ENCODE results near the gene SIL1. TPM values are rescaled to one million over a fixed set of nuclear protein-coding genes. Genes with fewer than 3 reads are reported as not detected.

SIL1 gene
- total and polyA plus RNA-seq, 2 of the 8 experiments (the other 6 are each of a cell fraction or from before 2014, with no cell fraction given), result 8.3 to 12.8 TPM

DNA sequence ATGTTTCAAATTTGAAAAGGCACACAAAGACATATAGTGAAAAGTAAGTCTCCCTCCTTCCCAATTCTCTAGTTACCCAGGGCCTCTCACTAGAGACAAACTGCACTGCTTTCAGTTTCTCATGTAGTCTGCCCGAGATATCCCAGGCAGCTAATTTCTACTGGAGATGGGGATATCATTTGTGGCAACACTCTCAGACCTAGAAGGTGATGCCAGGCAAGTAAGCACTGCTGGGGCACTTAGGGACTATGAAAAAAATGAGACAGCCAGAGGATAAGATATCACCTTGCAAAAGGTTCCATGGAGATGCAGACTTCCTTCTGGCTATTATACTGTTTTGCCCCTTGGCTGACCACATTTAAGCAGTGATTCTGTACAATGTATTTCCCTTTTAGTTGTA lies 12.6 kb downstream of the SIL1 start:
- POLR2A ChIA-PET (ENCODE audit: partially characterized antibody), result interaction anchor here (1.2 kb wide), 1 partner anchor 109 kb away, joined by 3 read pairs; the partner anchor contains the start of gene MATR3
- TF ChIP-seq BACH1 (IDR thresholded peaks at IDR 0.05; ENCODE audit: low read length), result no peak
- TF ChIP-seq KDM5A (IDR thresholded peaks at IDR 0.05; ENCODE audit: low read length), result no peak
- TF ChIP-seq EP300 (IDR thresholded peaks at IDR 0.05; ENCODE audit: borderline replicate concordance in 1 of 2, low read depth in 2 of 2, low read length in 2 of 2), result no peak
- no peak for TF ChIP-seq EGR1 (IDR thresholded peaks at IDR 0.05; ENCODE audit: borderline replicate concordance, low read depth, low read length)
- TF ChIP-seq SIRT6 (IDR thresholded peaks at IDR 0.05; ENCODE audit: low read length), result no peak
- no peak for TF ChIP-seq RXRA (IDR thresholded peaks at IDR 0.05; ENCODE audit: insufficient read depth, low read depth, low read length)
- TF ChIP-seq MAFK (IDR thresholded peaks at IDR 0.05; ENCODE audit: low read depth, low read length), result no peak
- TF ChIP-seq SIN3A (conservative IDR thresholded peaks at IDR 0.05 in 1 of 2, IDR thresholded peaks at IDR 0.05 in 1 of 2; ENCODE audit: low read depth in 1 of 2, low read length in 2 of 2), result no peak
- TF ChIP-seq TBP (IDR thresholded peaks at IDR 0.05; ENCODE audit: low read depth, low read length), result no peak
- TF ChIP-seq SP2 (IDR thresholded peaks at IDR 0.05; ENCODE audit: low read length), result no peak
- no peak for TF ChIP-seq RBBP5 (IDR thresholded peaks at IDR 0.05; ENCODE audit: borderline replicate concordance, low read depth, low read length)
- TF ChIP-seq, protein P1, sequence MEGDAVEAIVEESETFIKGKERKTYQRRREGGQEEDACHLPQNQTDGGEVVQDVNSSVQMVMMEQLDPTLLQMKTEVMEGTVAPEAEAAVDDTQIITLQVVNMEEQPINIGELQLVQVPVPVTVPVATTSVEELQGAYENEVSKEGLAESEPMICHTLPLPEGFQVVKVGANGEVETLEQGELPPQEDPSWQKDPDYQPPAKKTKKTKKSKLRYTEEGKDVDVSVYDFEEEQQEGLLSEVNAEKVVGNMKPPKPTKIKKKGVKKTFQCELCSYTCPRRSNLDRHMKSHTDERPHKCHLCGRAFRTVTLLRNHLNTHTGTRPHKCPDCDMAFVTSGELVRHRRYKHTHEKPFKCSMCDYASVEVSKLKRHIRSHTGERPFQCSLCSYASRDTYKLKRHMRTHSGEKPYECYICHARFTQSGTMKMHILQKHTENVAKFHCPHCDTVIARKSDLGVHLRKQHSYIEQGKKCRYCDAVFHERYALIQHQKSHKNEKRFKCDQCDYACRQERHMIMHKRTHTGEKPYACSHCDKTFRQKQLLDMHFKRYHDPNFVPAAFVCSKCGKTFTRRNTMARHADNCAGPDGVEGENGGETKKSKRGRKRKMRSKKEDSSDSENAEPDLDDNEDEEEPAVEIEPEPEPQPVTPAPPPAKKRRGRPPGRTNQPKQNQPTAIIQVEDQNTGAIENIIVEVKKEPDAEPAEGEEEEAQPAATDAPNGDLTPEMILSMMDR (IDR thresholded peaks at IDR 0.05; ENCODE audit: control extremely low read depth in 1 of 3, insufficient read depth in 1 of 3, low read depth in 1 of 3, low read length in 3 of 3), result no peak

More for the DNA sequence above, 12.6 kb downstream of the SIL1 start:
- H2AK5ac ChIP-seq (ENCODE audit: low read depth, low read length), result no peak overlapping the region
- no peak overlapping the region for H2BK12ac ChIP-seq (ENCODE audit: low read depth, low read length)
- no peaks in the 10 kb centered on the region for H3K79me2 ChIP-seq (ENCODE audit: control insufficient read depth in 1 of 2, insufficient read depth in 2 of 2, low read length in 2 of 2)
- no peak overlapping the region for H2BK20ac ChIP-seq (ENCODE audit: low read length)
- no peak overlapping the region for H2BK120ac ChIP-seq (replicated peaks; ENCODE audit: low read depth, low read length)
- H3K36me3 ChIP-seq (ENCODE audit: control insufficient read depth in 2 of 4, insufficient read depth in 4 of 4, low read length in 3 of 4), result no peaks in the 10 kb centered on the region
- H3K27me3 ChIP-seq (replicated peaks in 1 of 4; ENCODE audit: control insufficient read depth in 3 of 4, extremely low read depth in 1 of 4, insufficient read depth in 3 of 4, low read length in 3 of 4), result no peaks in the 10 kb centered on the region
- H2AFZ ChIP-seq (ENCODE audit: low read length), result no peak overlapping the region
- H4K8ac ChIP-seq (ENCODE audit: extremely low read depth, insufficient read depth, low read length), result no peak overlapping the region
- H3K4ac ChIP-seq (replicated peaks; ENCODE audit: insufficient read length, low read depth, low read length), result no peak overlapping the region
- CTCF ChIA-PET (ENCODE audit: partially characterized antibody), result interaction anchor here (0.7 to 1.3 kb wide), 3 partner anchors 36 to 887 kb away, joined by 3 read pairs; no protein-coding TSS in a partner anchor
- H4K91ac ChIP-seq (replicated peaks; ENCODE audit: insufficient read length, low read length), result no peak overlapping the region
- H3K9me3 ChIP-seq (ENCODE audit: insufficient read depth in 2 of 2, low read depth in 1 of 2, low read length in 1 of 2), result no peaks in the 10 kb centered on the region
- no peaks in the 10 kb centered on the region for H3K79me1 ChIP-seq (ENCODE audit: low read depth, low read length)
- H3K18ac ChIP-seq (ENCODE audit: extremely low read depth, low read length), result no peak overlapping the region
- no peak overlapping the region for H3K4me2 ChIP-seq (ENCODE audit: insufficient read depth in 1 of 2, low read depth in 2 of 2, low read length in 2 of 2)
- no peaks in the 10 kb centered on the region for H4K20me1 ChIP-seq (replicated peaks in 1 of 2; ENCODE audit: control insufficient read depth in 1 of 2, insufficient read depth in 2 of 2, low read length in 2 of 2)
- H3K4me1 ChIP-seq (replicated peaks in 1 of 4; ENCODE audit: control insufficient read depth in 3 of 4, insufficient read depth in 4 of 4, low read length in 3 of 4), result no peaks in the 10 kb centered on the region
- no peak overlapping the region for H2BK15ac ChIP-seq (ENCODE audit: low read length)
- H3K9ac ChIP-seq (replicated peaks in 1 of 4; ENCODE audit: extremely low read depth in 1 of 4, low read depth in 3 of 4, low read length in 3 of 4), result no peak overlapping the region
- no peak overlapping the region for H3K27ac ChIP-seq (ENCODE audit: low read depth, low read length)
- H3K4me3 ChIP-seq (ENCODE audit: extremely low read depth in 1 of 4, insufficient read depth in 2 of 4, low read depth in 3 of 4, low read length in 4 of 4), result no peak overlapping the region
- no peak overlapping the region for H3K56ac ChIP-seq (replicated peaks; ENCODE audit: insufficient read length, low read depth, low read length)
- DNase-seq (ENCODE audit: low read depth in 1 of 2, low spot score in 2 of 2), result no peak
- no peaks in the 10 kb centered on the region for H3K23me2 ChIP-seq (ENCODE audit: low read depth, low read length)
- H3K14ac ChIP-seq (ENCODE audit: insufficient read length), result no peak overlapping the region
- H4K5ac ChIP-seq (ENCODE audit: insufficient read length, low read depth, low read length), result no peak overlapping the region
- 76% methylated on average over 1 of the region's 1 CpG; no CpG with 5 or more reads in 1 of the 2 experiments for WGBS, 2 experiments (ENCODE audit: extremely low coverage in 1 of 2, insufficient coverage in 1 of 2, insufficient read length in 1 of 2, insufficient replicate concordance in 2 of 2, low coverage in 1 of 2, low lambda C conversion rate in 2 of 2, missing lambda C conversion rate in 1 of 2)
- no peak overlapping the region for H2BK5ac ChIP-seq (ENCODE audit: low read depth, low read length)
- no peak overlapping the region for H3K23ac ChIP-seq (ENCODE audit: insufficient read length)
- no peak for FAIRE-seq
